Stimulated activated naive CD4-positive, alpha-beta T cell treated with Interleukin-2 at 50 U/mL for 16 hours (primary cell): ENCODE results near the gene SLC1A4.
"Not testable (repeated sequence)": the region's sequence is repeated elsewhere in the genome, so short reads cannot be mapped to it uniquely, and the experiment has no call there.

Experiments used
- DNase-seq: peaks from one replicate; lab custom pipeline; 2025; lab: John Stamatoyannopoulos, UW

Gene SLC1A4

DNA sequence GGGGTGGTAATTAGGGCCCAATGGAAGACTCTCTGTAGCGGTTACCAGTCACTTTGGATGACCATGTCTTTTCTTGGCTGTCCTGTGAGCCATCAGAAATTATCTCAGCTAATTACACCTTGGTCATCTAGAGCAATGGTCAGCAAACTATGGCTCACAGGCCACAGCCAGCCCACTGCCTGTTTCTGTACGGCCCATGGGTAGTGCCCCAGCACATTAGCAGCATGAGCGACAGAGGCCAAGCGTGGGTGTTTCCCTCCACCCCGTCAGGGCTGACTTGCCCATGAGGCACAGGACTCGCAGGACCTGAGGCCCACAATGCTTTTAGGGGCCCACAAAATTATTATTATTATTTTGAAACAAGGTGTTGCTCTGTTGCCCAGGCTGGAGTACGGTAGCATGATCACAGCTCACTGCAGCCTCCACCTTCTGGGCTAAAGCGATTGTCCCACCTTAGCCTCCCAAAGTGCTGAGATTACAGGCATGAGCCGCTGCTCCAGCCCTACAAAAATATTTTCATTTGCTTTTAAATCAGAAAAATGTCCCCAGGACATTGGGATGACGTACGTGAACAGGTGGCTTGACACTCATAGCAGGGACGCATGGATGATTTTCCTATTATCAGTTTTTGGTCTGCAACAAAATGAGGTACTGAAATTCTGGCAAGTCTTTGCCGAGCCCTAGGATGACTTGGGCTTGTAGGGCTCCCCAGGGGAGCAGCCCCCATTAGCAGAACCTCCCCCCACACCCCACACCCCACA, 37.7 kb downstream of the SLC1A4 start:
- DNase-seq = no peak

DNA sequence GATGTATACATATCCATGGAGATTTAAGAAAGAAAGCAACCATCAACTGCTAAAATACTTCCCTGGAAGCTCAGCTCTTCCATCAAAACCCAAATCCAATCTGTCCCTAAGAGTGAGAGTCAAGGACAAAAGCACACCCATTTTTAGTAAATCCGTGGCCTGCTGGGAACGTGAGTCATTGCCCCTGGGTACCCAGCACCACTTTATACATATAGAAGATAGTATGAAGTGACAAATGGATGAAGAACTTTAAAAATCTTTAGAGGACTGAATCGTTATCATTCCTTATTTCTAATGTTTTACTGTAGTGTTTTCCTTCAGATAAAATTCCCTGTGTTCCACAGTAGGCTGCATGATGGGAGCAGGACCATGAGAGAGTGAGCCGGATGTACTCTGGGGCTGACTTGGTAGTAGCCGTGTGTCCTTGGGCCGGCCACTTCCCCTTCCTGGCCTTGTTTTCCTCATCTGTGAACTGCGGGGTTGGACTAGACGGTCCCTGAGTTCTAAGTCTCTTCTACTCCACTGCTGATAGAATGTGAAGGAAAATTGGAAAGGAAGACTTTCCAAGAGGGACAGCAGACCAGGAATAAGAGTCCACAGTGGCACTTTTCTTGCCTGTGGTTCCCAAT, 38.5 kb downstream of the SLC1A4 start:
- DNase-seq = no peak

DNA sequence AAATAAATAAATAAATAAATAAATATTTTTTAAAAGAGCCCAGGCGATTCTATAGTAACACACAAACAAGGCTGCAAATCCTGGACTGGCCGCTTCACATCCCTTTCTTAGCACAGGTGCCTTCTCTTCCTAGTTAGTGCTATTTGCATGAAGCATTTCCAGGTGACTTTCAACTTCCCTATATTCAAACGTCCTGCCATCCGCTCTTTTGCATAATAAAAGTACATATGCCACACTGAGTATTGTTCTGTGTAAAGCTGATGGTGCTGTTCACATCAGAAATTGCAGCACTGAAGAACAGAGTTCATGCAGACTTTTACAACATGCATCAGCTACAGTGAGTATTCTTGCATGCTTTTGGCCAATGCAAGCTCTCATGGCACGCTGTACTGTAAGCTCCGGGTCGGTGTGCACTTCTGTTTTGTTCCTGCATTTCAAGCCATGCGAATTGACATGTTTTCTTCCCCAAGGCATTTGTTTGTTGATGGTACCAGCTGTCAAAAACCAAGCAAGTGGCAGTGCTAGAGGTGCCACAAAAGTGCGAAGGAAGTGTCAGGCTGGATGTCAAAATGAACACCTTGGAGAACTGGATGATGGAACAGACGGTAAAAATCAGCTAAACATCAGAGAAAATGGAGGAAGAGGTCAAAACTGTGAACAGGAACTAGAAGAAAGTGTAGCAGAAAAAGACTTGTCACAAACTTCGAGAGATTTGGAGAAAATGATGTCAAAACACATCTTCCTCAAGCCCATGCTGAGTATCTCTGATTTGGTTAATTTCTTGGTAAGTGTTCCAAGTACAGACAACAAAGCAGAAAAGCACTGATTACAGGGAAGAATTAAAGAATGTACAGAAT, 41.5 kb downstream of the SLC1A4 start:
- no peak for DNase-seq

DNA sequence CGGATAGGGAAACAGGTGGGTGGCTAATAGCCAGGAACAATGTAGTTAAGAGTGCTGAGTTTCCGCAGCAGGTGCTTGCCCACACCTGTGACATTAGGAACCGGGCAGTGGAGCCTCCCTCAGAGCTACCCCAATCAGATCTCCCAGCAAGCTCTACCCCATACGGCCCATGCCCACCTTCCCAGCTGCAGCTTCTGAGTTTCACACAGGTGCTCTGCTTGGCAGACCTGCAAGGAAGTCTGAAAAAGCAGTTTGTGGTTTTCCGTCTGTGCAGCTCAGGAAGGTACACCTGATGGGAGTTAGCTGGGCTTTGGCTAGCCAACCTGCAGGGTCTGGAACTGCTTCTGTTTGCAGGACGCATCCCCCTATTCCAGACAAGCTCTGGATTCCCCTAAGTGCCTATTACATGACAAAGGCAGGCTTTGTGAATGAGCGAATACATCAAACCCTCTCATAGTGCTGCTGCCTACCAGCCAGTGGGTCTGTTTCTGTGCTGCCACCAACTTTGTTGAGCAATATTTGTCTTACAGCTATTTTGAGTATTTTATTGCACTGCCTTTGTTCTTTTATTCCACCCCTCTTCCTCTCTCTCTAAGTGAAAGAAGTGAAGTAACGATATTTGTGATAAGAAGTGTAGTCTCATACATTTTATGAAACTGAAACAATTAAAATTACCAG, 42.3 kb downstream of the SLC1A4 start:
- DNase-seq = no peak

DNA sequence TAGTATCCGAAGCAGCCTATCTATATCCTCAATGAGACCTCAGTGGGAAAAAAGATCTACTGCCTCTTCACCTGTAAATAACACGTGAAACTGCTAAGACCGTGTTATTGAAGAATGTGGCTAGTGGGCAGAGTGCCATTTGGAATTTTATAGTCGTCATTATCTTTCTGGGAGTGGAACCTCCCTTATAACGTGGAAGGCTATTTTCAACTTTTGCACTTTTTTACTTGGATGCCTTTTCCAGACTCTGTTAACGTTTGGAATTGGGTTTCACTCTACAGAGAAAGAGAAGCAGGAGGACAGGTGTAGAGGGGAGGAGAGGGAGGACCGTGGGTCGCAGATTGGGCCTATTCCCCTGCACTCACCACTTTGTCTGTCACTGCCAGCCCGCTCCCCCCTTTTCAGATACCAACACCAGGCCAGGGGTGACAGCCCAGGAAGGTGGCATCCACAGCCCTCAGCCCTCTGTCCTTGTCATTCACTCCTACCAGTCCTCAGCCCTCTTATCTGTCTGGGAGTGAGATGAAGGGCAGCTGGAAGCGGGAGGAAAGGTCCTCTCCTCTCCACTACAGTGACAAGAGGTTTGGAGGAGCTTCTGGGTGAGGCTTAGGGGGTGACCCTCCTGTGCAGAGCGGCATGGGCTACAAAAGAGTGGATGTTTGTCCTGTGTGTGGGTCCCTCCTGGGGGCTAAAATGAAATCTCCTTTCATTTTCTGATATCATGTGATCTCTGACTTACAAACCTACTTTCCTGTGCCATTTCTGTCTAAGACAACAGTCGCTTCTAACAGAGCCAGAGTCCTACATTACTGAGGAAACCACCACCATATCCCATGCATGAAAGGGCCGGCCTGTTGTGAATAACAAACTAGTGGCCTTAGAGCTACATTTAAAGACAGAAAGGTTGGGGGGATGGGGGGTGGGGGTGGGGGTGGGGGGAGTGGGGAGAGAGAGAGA, 43.1 kb downstream of the SLC1A4 start:
- no peak for DNase-seq

DNA sequence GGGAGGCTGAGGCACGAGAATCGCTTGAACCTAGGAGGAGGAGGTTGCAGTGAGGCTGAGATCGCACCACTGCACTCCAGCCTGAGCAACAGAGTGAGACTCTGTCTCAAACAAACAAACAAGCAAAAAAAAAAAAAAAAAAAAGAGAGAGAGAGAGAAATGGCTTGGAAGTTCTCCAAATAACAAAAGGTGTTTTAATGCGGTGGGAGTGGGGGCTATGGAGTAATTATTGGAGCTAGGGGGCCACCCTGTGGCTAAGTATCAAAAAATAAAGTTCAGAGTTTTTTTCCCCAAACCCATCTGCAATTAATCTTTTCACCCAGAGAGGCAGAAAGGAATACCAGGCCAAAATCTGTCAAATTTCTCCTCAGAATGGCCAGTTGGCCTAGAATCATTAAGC, 44.0 kb downstream of the SLC1A4 start:
- no peak for DNase-seq

DNA sequence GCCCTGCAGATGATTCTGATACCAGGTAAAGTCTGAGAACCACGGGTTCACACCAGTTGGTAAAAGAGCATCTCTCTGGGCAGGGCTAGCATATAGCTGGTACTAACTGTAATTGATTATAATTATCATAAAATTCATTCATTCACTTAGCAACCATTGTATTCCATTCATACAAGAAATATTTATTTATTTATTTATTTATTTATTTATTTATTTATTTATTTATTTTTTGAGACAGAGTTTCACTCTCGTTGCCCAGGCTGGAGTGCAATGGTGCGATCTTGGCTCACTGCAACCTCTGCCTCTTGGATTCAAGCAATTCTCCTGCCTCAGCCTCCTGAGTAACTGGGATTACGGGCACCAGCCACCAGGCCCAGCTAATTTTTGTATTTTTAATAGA, 44.5 kb downstream of the SLC1A4 start:
- not testable (repeated sequence) for DNase-seq

DNA sequence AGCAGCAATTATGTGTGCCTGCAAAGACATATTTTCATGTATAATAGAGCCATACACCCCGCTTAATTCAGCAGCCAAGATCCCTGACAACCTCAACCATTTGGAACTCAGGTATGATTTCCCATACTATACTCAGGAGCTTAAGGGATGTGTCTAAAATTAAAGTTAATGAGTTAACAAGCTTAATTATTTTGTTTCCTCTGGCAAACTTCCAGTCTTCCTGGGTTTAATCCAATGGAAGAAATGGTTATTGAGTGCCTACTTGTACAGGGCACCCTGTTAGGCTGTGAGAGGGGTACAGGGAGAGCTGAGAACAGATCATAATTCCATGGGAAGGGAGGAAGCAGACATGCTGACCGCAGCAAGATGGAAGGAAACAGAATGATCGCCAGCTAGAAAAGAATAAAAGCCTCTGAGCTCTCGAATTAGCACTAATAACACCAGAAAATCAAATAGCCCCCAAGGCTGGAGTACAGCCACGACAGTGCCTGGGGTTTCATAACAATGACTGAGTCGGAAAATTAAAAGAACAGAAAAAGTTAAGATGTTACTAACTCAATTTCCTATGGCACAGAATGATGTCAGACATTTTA, 46.2 kb downstream of the SLC1A4 start:
- DNase-seq = no peak

DNA sequence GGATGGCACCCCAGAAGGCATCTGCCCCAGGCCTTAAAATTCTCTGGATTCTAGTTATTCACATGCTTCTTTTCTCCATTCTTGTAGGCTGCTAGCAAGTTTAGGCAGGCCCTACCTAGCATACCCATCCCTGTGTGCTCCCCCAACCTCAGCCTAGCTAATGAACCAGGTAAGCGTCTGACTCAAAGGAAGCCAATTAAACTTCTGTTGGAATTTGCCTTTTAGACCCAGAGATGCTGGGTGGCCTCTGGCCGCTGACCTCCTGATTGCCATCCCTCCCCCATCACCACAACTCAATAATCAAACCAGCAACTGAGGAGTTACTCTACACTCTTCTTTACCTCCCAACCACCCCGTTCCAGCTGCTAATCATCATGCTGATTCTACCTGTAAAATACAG, 48.0 kb downstream of the SLC1A4 start:
- DNase-seq = no peak

DNA sequence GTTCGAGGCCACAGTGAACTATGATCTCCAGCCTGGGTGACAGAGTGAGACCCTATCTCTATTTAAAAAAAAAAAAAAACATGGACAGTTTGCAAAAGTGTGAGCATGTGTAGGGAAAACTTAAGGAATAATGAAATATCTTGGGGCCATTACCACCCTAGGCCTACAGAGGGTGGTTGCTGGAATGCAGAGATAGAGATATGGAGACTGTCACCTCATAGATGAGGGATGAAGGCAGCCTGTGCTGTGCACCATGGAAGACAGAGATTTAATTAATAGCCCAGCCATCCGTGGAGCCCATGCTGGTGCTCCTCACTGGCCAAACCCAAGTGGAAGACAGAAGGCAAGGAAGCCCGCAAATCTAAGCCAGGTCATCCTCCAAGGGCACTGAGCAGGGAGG, 50.4 kb downstream of the SLC1A4 start:
- no peak for DNase-seq

DNA sequence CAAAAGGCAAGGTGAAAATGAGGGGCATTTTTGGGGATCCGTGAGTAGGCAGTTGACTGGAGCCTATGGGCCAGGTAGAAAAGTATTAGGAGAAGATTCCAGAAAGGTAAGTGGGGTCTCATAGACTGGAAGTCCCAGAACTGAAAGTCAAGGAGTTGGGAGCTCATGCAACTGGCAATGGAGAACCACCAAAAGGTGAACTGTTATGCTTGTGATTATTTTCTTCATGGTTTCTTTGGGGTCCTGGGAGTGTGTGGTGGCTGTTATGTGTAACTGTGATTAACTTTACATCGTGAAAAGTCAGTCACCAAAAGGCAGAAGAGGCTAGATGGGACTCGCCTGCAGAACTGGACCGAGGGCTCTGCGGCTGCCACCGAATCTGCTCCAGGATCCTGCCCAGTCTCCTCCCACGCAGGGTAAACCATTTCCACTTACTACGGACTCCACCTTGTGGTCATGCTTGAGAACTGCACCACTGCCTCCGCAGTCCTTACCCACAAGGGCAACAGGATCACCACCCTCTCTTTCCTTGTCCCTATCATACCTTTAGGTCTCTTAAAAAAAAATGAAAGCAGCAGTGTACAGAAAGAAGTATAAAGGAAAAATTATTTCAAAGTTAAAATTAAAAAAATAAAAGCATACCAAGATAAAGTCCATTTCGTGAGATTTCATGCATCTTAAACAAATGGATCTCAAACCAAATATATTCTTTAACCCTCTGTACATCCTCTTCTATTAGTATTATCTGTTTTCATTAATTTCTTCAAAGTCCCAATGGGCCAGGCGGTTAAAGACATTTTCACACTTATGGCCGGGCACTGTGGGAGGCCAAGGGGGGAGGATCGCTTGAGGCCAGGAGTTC, 51.4 kb downstream of the SLC1A4 start:
- DNase-seq = peak; percentile 58

DNA sequence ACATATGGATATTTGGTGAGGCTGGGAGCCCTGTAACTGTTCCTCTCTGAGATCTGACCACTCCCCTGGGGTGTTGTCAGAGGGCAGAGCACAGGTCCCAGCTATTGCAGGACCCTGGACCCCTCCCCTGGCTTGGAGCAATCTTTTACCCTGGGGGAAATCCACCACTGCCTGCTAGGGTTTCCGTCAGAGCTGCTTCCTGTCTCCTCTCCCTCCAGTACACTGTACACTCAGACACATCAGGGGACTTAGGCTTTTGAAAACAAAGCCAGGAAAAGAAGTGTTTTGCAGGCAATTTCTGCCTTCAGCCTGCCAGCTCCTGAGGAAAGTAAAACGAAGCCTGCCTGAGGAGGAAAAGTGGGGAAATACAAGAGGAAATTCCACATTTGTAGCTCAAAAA, 53.8 kb downstream of the SLC1A4 start:
- no peak for DNase-seq

DNA sequence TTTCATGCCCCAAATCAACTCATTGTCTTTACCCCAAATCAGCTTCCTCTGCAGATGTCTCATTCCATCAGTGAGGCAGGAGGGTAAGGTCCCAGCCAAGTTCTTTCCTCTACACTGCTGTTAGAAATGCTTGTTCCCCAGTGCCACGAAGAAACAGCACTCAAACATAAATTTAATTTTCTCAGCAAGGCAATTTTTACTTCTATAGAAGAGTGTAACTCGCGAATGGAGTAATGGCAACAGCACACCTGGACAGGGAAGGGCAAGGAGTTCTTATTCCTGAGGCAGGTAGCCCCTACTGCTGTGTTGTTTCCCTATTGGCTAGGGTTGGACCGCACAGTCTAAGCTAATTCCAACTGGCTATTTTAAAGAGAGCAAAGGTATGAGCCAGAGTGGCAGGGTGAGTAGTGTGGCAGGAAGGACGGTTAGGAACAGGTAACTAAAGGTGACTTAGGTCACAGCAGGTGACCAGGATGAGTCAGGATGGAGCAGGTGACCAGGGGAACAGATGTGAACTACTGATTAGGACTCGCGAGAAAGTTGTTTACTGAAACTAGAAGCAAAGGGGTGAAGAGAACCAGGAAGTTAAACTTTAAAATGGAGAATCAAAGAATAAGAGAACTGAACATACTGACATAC, 55.0 kb downstream of the SLC1A4 start:
- DNase-seq = no peak

DNA sequence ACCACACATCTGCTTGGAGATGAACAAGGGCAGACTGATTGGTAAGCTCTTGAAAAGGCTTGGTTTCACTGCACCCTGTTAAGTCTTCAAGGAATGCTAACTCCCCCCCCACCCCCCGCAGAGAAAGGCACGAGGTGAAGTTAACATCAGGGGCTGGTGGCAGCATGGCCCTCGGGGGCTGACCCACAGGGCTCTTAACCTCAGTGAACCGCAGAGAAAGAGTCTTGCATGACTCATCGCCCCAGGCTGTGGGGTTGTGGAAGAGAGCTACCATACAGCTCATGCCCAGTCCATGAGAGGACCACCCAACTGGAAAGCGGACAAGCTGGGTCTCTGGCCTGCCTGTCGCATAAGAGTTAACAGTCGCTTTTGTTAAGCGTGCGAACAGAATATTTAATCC, 56.5 kb downstream of the SLC1A4 start:
- DNase-seq = no peak

DNA sequence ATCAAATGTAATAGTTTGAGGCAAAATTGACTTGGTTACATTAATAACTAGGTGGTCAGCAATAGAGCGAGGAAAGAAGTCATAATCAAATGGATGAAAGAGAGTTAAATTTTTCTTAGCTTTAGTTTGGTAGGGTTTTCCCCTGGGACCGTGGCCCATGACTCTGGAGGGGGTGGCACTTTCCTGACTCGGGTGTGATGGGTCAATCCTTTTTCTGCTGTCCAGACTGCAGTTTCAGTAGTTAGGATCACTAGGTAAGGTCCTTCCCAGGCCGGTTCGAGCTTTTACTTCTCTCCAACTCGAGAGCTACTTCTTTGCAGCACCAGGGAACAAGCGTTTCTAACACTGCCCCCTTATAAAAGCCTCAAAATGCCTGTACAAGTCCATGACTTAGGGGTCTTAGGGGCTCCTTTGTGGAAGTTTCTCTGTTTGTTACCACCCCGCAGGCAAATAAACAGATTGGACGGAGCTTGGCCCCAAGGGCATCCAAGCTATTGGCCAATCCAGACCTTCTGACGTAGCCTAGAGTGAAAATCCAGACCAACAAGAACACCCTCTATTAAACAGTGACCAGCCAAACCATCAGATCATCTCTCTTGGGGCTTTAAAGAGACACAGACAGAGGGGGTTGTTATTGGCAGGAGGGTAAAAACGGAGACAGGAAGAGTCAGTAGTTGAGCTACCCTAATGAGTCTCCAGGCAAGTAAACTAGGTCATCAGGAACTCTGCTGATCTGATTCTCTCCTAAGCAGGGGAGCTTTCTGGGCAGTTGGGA, 57.6 kb downstream of the SLC1A4 start:
- DNase-seq = no peak

DNA sequence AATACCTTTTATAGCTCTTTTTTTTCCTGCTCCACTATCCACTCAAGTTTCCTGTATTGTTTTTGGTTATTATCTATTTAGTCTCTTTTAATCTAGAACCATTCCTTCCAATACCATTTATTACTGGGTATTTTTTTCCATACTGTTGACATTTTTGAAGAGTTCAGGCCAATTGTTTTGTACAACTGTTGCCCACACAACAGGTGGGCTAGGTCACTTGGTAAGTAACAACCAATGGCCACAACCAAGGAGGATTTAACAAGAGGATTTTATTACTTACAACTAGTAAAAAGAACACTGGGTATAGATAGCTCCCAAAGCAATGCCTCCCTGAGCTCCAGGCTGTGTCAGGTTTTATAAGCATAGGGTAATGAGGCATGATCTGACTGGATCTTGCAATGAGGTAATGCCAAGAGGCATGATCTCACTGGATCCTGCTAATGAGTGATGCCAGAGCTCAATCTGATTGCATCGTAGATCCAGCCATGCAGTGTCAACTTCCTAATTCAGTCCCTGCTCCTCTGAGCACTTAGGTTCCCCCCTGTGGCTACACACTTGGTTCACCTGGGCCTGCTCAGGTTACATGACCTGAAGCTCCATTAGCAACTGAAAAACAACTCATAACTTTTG, 59.9 kb downstream of the SLC1A4 start:
- DNase-seq = no peak

DNA sequence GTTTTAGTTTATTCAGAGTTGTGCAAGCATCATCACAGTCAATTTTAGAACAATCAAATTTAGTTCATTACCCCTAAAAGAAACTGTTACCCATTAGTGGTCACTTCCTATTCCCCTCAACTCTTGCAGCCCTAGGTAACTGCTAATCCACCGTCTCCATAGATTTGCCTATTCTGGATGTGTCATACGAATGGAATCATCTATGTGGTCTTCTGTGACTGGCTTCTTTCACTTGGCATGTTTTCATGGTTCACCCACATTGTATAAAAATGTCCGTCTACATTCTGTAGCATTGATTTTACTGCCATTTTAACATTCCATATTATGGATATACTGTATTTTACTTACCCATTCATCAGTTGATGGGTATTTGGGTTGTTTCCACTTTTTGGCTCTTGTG, 61.7 kb downstream of the SLC1A4 start:
- DNase-seq = no peak

DNA sequence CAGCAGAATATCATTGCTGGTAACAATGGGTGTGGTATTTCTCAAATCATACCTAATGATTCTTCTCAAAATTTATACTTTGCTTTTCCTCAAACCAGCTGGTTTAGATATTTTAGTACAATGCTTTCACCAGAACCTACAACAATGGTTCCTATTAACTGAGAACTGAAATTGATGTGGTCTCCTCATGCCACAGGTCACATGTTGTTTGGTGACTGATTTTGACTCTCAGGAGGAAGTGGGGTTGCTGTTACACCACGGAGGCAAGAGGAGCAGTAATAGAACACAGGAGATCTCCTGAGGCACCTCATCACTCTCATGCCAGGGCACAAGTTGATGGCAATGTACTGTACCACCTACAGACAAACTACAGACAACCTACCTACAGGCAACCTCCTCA, 64.0 kb downstream of the SLC1A4 start:
- no peak for DNase-seq
